ENCODE data around the gene CYP24A1.

CYP24A1 gene

DNA sequence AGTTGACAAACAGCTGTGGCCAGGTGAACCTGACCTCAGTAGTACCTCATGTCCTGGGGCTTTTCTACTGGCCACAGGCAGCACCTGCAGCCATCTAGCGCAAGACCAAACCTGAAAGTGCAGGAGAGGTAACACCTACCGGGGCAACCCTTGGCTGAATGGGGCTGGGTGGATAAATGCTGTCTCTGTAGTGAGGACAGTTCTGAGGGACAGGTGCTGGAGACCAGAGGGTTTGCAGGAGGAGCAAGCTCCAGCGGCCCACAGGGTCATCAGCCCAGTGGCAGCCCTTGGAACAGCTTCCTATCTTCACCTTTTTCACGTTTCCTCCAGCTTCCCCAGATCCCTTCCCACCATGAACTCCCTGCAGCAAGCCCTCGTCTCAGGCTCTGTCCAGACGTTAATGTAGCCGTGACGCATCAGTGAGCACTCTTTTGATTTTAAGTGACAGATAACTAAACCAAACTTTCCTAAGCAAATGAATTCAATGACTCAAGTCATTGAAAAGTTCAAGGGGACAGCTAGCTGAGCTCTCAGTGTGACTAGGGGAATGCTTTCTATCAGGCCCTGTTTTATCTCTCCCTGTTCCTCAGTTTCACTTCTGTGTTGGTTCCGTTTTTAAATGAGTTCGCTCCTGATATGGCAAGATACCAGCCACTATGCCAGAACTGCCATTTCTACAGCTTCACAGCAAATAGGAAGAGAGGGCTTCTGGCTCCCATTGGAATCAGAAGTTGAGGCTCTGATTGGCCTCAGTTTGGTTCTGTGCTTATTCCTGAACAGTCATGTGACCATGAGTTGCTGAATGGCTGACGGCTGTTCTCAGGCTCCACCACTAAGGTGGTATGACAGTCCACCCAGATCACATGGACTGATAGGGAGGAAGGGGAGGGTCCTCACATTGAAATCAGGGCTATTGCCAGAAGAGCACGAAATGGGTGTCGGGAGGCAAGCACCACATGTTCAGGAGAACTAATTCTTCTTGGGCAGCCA is 22.0 kb upstream of the CYP24A1 start:
- Histone ChIP-seq H3K36me3 (ENCODE audit: insufficient read depth, low read length) (no peaks in the 10 kb centered on the region), H3K9ac (ENCODE audit: low read depth, low read length) (no peak overlapping the region), H3K4me1 (ENCODE audit: insufficient read depth, low read length) (peaks cover 3% of the 10 kb centered on the region; the same call in 1 of the 2 replicates), H3K9me3 (ENCODE audit: control insufficient read depth, insufficient read depth, low read length) (no peaks in the 10 kb centered on the region)

GRCh38 chr20:54194724-54195438 is 21.1 kb upstream of the CYP24A1 start:
- no peak overlapping the region for H3K9ac ChIP-seq (ENCODE audit: low read depth, low read length)
- H3K4me1 ChIP-seq (ENCODE audit: insufficient read depth, low read length): peaks cover 3% of the 10 kb centered on the region; the same call in 1 of the 2 replicates
- no peaks in the 10 kb centered on the region for H3K36me3 ChIP-seq (ENCODE audit: insufficient read depth, low read length)
- H3K9me3 ChIP-seq (ENCODE audit: control insufficient read depth, insufficient read depth, low read length): no peaks in the 10 kb centered on the region

DNA sequence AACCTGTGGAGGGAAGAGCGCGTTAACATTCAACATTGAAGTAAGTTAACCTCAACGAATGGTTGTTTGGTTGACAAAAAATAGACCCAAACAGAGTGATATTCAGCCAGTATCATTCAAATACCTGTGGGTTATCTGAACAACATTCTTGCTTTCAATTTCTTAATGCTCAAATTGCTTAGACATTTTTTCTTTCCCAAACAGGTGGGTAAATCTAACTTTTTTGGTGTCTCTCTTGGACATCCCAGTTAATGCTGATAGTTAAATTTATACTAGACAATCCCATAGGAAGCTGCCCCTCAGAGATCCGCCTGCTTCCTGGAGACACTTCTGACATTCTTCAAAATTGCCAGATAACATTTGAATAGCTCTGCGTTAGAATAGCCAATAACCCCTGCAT is 20.0 kb upstream of the CYP24A1 start:
- no peaks in the 10 kb centered on the region for H3K9me3 ChIP-seq (ENCODE audit: control insufficient read depth, insufficient read depth, low read length)
- H3K9ac ChIP-seq (ENCODE audit: low read depth, low read length): no peak overlapping the region
- no peaks in the 10 kb centered on the region for H3K36me3 ChIP-seq (ENCODE audit: insufficient read depth, low read length)
- peaks cover 3% of the 10 kb centered on the region; the same call in 1 of the 2 replicates for H3K4me1 ChIP-seq (ENCODE audit: insufficient read depth, low read length)

DNA sequence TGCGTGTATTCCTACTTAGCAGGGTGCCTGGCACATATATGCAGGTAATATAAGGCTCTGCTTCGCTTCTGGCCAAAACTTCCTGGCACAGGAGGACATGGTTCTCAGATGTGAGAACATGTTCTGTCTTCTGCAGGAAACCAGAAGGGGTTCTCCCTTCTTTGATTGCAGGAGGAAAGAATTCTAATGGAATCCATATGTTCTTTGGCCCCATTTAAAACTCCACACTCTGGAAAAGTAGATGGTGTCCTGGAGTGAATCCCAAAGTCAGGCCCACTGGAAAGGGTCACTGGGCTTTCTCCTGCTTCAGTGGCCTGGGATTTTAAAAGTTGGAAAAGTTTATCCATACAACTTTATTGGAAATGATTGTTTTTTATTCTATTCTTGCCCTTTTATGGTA is 16.4 kb upstream of the CYP24A1 start:
- Histone ChIP-seq H3K9me3 (ENCODE audit: control insufficient read depth, insufficient read depth, low read length) (no peaks in the 10 kb centered on the region), H3K4me1 (ENCODE audit: insufficient read depth, low read length) (no peaks in the 10 kb centered on the region), H3K36me3 (ENCODE audit: insufficient read depth, low read length) (no peaks in the 10 kb centered on the region), H3K9ac (ENCODE audit: low read depth, low read length) (no peak overlapping the region)

GRCh38 chr20:54189630-54190029 is 15.8 kb upstream of the CYP24A1 start:
- Histone ChIP-seq H3K36me3 (ENCODE audit: insufficient read depth, low read length) (no peaks in the 10 kb centered on the region), H3K4me1 (ENCODE audit: insufficient read depth, low read length) (no peaks in the 10 kb centered on the region), H3K9ac (ENCODE audit: low read depth, low read length) (no peak overlapping the region), H3K9me3 (ENCODE audit: control insufficient read depth, insufficient read depth, low read length) (no peaks in the 10 kb centered on the region)

DNA sequence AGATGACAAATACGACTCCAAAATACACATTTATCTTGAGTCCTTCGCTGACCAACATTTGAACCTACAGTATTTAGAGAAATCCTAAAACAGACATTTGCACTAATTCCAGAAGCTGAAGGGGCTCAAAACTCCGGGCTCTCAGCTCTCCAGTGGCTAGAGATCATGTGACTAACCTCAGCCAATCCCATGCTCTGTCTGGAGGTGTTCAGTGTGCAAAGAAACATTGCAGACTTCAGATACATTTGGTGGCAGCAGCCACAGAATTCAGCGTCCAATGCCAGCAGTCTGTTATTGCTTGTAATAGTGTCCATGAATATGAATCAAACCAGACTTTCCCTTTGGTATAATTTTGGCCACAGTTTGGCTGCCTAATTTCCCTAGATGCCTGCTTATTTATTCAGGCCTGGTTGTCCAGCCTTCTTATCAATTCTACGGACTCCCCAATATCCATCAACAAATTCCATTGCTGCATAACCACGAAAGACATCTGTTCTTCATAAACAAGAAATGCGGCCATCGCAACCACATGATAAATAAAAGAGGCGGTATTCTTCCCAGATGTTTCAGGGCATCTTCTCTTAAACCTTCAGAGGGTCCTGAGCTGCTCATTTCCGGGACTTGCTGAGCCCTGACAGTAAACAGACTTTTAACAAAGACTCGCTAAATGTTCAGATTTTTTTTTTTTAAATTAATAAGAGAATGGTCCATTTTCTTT is 14.5 kb upstream of the CYP24A1 start:
- Histone ChIP-seq H3K9ac (ENCODE audit: low read depth, low read length) (no peak overlapping the region), H3K9me3 (ENCODE audit: control insufficient read depth, insufficient read depth, low read length) (no peaks in the 10 kb centered on the region), H3K36me3 (ENCODE audit: insufficient read depth, low read length) (no peaks in the 10 kb centered on the region)

GRCh38 chr20:54184904-54185626 is 11.3 kb upstream of the CYP24A1 start:
- no peaks in the 10 kb centered on the region for H3K9me3 ChIP-seq (ENCODE audit: control insufficient read depth, insufficient read depth, low read length)
- no peaks in the 10 kb centered on the region for H3K36me3 ChIP-seq (ENCODE audit: insufficient read depth, low read length)

More for the DNA sequence above, 14.5 kb upstream of the CYP24A1 start:
- H3K4me1 ChIP-seq (ENCODE audit: insufficient read depth, low read length): no peaks in the 10 kb centered on the region

GRCh38 chr20:54184071-54184470 is 10.3 kb upstream of the CYP24A1 start:
- Histone ChIP-seq H3K4me1 (ENCODE audit: insufficient read depth, low read length) (no peaks in the 10 kb centered on the region), H3K36me3 (ENCODE audit: insufficient read depth, low read length) (no peaks in the 10 kb centered on the region), H3K9me3 (ENCODE audit: control insufficient read depth, insufficient read depth, low read length) (no peaks in the 10 kb centered on the region)

More at GRCh38 chr20:54184904-54185626, 11.3 kb upstream of the CYP24A1 start:
- Histone ChIP-seq H3K4me1 (ENCODE audit: insufficient read depth, low read length) (no peaks in the 10 kb centered on the region), H3K9ac (ENCODE audit: low read depth, low read length) (no peak overlapping the region)

GRCh38 chr20:54180931-54181330 is 7.1 kb upstream of the CYP24A1 start:
- H3K36me3 ChIP-seq (ENCODE audit: insufficient read depth, low read length): no peaks in the 10 kb centered on the region
- no peaks in the 10 kb centered on the region for H3K4me1 ChIP-seq (ENCODE audit: insufficient read depth, low read length)
- no peaks in the 10 kb centered on the region for H3K9me3 ChIP-seq (ENCODE audit: control insufficient read depth, insufficient read depth, low read length)
- H3K9ac ChIP-seq (ENCODE audit: low read depth, low read length): no peak overlapping the region

More at GRCh38 chr20:54184071-54184470, 10.3 kb upstream of the CYP24A1 start:
- H3K9ac ChIP-seq (ENCODE audit: low read depth, low read length): no peak overlapping the region

DNA sequence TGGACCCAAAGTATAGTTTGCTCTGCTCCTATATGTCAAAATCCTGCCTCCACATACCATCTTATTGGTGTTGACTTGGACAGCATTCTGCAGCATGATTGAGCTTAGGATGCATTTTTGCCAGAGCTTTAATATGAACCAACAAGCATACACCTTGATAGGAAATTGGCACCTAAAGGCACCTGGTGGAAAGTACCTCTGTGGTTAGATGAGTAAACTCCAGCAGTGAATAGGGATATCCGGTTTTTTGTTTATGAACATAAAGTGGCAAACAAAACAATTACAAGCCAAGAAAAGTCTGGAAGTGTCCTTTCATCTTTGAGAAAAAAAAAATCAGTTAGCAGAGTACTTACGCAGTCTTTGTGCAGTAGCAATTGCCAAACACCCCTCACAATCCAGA is 6.2 kb upstream of the CYP24A1 start:
- H3K4me1 ChIP-seq (ENCODE audit: insufficient read depth, low read length): no peaks in the 10 kb centered on the region; the same call in 1 of the 2 replicates
- H3K9ac ChIP-seq (ENCODE audit: low read depth, low read length): no peak overlapping the region
- H3K36me3 ChIP-seq (ENCODE audit: insufficient read depth, low read length): no peaks in the 10 kb centered on the region
- no peaks in the 10 kb centered on the region for H3K9me3 ChIP-seq (ENCODE audit: control insufficient read depth, insufficient read depth, low read length)

- Histone ChIP-seq H3K9me3 (ENCODE audit: control insufficient read depth, insufficient read depth, low read length) (no peaks in the 10 kb centered on the region), H3K9ac (ENCODE audit: low read depth, low read length) (no peak overlapping the region), H3K36me3 (ENCODE audit: insufficient read depth, low read length) (no peaks in the 10 kb centered on the region), H3K4me1 (ENCODE audit: insufficient read depth, low read length) (no peaks in the 10 kb centered on the region; the same call in 1 of the 2 replicates)
Measured at GRCh38 chr20:54178256-54178655, 4.5 kb upstream of the CYP24A1 start.

DNA sequence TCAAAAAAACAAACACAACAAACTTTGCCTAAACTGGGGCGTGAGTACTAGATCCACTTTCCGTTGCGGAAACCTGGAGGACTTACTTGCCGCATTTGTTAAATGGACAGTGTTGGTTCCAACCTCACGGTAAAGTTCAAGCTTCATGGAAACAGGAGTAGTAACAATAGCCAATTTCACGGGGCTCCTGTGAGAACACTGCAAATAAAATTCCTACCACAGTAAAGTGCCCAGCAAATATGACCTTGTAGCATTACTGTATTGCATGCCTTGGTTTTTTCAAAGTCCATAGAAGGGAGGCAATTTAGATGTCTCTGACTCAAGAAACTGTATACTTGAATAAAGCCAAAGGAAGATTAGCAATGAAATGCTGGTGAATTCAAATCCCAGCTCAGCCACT is 3.6 kb upstream of the CYP24A1 start:
- Histone ChIP-seq H3K9me3 (ENCODE audit: control insufficient read depth, insufficient read depth, low read length) (no peaks in the 10 kb centered on the region), H3K36me3 (ENCODE audit: insufficient read depth, low read length) (no peaks in the 10 kb centered on the region), H3K9ac (ENCODE audit: low read depth, low read length) (no peak overlapping the region), H3K4me1 (ENCODE audit: insufficient read depth, low read length) (no peaks in the 10 kb centered on the region; the same call in 1 of the 2 replicates)

GRCh38 chr20:54176610-54177009 is 2.8 kb upstream of the CYP24A1 start:
- Histone ChIP-seq H3K36me3 (ENCODE audit: insufficient read depth, low read length) (no peaks in the 10 kb centered on the region), H3K4me1 (ENCODE audit: insufficient read depth, low read length) (no peaks in the 10 kb centered on the region; the same call in 1 of the 2 replicates), H3K9ac (ENCODE audit: low read depth, low read length) (no peak overlapping the region), H3K9me3 (ENCODE audit: control insufficient read depth, insufficient read depth, low read length) (no peaks in the 10 kb centered on the region)

Data from ES-I3 (cell line).